Measurements from ENCODE around the gene CCDC102A. TPM values are rescaled to one million over a fixed set of nuclear protein-coding genes. Genes with fewer than 3 reads are reported as not detected.

CCDC102A gene
- total RNA-seq, 1 donor from 2014 or later, result 6.4 TPM

GRCh38 chr16:57468346-57468745 is 68.0 kb downstream of the CCDC102A start:
- no peaks in the 10 kb centered on the region for H3K9me3 Mint-ChIP-seq
- H3K27me3 Mint-ChIP-seq (ENCODE audit: low read depth), result no peaks in the 10 kb centered on the region
- no peak for DNase-seq (ENCODE audit: low read depth, low spot score)
- TF ChIP-seq, protein P1, sequence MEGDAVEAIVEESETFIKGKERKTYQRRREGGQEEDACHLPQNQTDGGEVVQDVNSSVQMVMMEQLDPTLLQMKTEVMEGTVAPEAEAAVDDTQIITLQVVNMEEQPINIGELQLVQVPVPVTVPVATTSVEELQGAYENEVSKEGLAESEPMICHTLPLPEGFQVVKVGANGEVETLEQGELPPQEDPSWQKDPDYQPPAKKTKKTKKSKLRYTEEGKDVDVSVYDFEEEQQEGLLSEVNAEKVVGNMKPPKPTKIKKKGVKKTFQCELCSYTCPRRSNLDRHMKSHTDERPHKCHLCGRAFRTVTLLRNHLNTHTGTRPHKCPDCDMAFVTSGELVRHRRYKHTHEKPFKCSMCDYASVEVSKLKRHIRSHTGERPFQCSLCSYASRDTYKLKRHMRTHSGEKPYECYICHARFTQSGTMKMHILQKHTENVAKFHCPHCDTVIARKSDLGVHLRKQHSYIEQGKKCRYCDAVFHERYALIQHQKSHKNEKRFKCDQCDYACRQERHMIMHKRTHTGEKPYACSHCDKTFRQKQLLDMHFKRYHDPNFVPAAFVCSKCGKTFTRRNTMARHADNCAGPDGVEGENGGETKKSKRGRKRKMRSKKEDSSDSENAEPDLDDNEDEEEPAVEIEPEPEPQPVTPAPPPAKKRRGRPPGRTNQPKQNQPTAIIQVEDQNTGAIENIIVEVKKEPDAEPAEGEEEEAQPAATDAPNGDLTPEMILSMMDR (conservative IDR thresholded peaks at IDR 0.05), result no peak
- H3K4me3 Mint-ChIP-seq, result peak overlapping the region; percentile 14
- H3K4me1 Mint-ChIP-seq, result peaks cover 9% of the 10 kb centered on the region
- no peak overlapping the region for H3K27ac Mint-ChIP-seq (ENCODE audit: unreplicated experiment)
- H3K36me3 Mint-ChIP-seq (ENCODE audit: low read depth), result peaks cover 9% of the 10 kb centered on the region

- Mint-ChIP-seq H3K36me3 (ENCODE audit: low read depth) (peaks cover 13% of the 10 kb centered on the region), H3K4me3 (peak overlapping the region; percentile 100), H3K4me1 (peaks cover 19% of the 10 kb centered on the region), H3K27ac (ENCODE audit: unreplicated experiment) (no peak overlapping the region), H3K27me3 (ENCODE audit: low read depth) (no peaks in the 10 kb centered on the region), H3K9me3 (no peaks in the 10 kb centered on the region)
- no peak for DNase-seq (ENCODE audit: low read depth, low spot score)
- TF ChIP-seq, protein P1 (conservative IDR thresholded peaks at IDR 0.05), result no peak
Observed at GRCh38 chr16:57464523-57464922, 71.8 kb downstream of the CCDC102A start.

- Mint-ChIP-seq H3K27me3 (ENCODE audit: low read depth) (no peaks in the 10 kb centered on the region), H3K36me3 (ENCODE audit: low read depth) (peaks cover 11% of the 10 kb centered on the region), H3K27ac (ENCODE audit: unreplicated experiment) (peak overlapping the region; percentile 94), H3K4me1 (peaks cover 19% of the 10 kb centered on the region), H3K4me3 (peak overlapping the region; percentile 100), H3K9me3 (no peaks in the 10 kb centered on the region)
- DNase-seq (ENCODE audit: low read depth, low spot score), result no peak
- TF ChIP-seq, protein P1 (conservative IDR thresholded peaks at IDR 0.05), result no peak
Observed at GRCh38 chr16:57462978-57463362, 73.4 kb downstream of the CCDC102A start.

- no peaks in the 10 kb centered on the region for H3K27me3 Mint-ChIP-seq (ENCODE audit: low read depth)
- peak within 1 kb of the TSS; percentile 98 for H3K27ac Mint-ChIP-seq (ENCODE audit: unreplicated experiment)
- peak within 1 kb of the TSS; percentile 100 for H3K4me3 Mint-ChIP-seq
- TF ChIP-seq, protein P1 (conservative IDR thresholded peaks at IDR 0.05), result peak; percentile 97
- no peaks in the 10 kb centered on the region for H3K9me3 Mint-ChIP-seq
- peaks cover 11% of the 10 kb centered on the region for H3K36me3 Mint-ChIP-seq (ENCODE audit: low read depth)
- H3K4me1 Mint-ChIP-seq, result peaks cover 19% of the 10 kb centered on the region
- peak; percentile 96 for DNase-seq (ENCODE audit: low read depth, low spot score)
Observed at GRCh38 chr16:57462209-57462977, 74.0 kb downstream of the CCDC102A start, which contains the start of gene POLR2C. Gene POLR2C (plus strand): TSS chr16:57462679. CDS start chr16:57462725, 46 bp downstream.

Other genes starting within 250 kb of the CCDC102A start
- not detected in 2 replicates for gene CCL22, start 177.8 kb downstream of the CCDC102A start, total RNA-seq
- 6.0 TPM in 2 replicates for gene CX3CL1, start 164.1 kb downstream of the CCDC102A start, total RNA-seq
- gene CCL17, start 131.8 kb downstream of the CCDC102A start, total RNA-seq, result not detected in 2 replicates
- 97.2 and 103 TPM in 2 replicates for gene CIAPIN1, start 89.2 kb downstream of the CCDC102A start, total RNA-seq
- gene COQ9, start 89.1 kb downstream of the CCDC102A start, total RNA-seq, result 41.7 and 46.8 TPM in 2 replicates
- 74.0 and 77.5 TPM in 2 replicates for gene POLR2C, start 73.9 kb downstream of the CCDC102A start, total RNA-seq
- gene DOK4, start 50.1 kb downstream of the CCDC102A start, total RNA-seq, result 20.4 and 22.7 TPM in 2 replicates
- gene ADGRG5, start 6.1 kb upstream of the CCDC102A start, total RNA-seq, result 0.07 TPM in 2 replicates
- gene ADGRG1, start 92.1 kb upstream of the CCDC102A start, total RNA-seq, result 56.6 and 58.5 TPM in 2 replicates
- not detected in 2 replicates for gene ADGRG3, start 131.7 kb upstream of the CCDC102A start, total RNA-seq
- gene DRC7, start 158.2 kb upstream of the CCDC102A start, total RNA-seq, result 0.16 and 0.32 TPM in 2 replicates
- 42.1 and 47.4 TPM in 2 replicates for gene KATNB1, start 199.2 kb upstream of the CCDC102A start, total RNA-seq